HEK293 (cell line): ENCODE data around the gene HES7.
A peak's percentile ranks its signal among the peaks of the same experiment; 100 is the strongest.

Source experiments
- CTCF ChIA-PET: fragments of 350-600 bp; formaldehyde crosslinking; extraction: SDS; loops from one replicate; lab custom pipeline; 2021; ENCODE audit warnings: antibody characterized with exemption; lab: Yijun Ruan, JAX
- POLR2A ChIA-PET: fragments of 300-600 bp; formaldehyde crosslinking; extraction: SDS; loops from one replicate; lab custom pipeline; 2020; ENCODE audit warnings: antibody characterized with exemption, inconsistent platforms; lab: Yijun Ruan, JAX
- H3K27ac ChIP-seq: fragments of 200-500 bp; sonication (Bioruptor generic); 2 replicates; pipeline ENCODE4 v1.5.1; 2014; ENCODE audit warnings: low read depth, low read length, control low read depth, inconsistent platforms; ENCODE audit errors: extremely low read depth
- H3K36me3 ChIP-seq, 2 experiments: fragments of 200-500 bp in 1 of 2; sonication (Bioruptor generic) in 1 of 2; 1 replicate in 1 of 2; 2 replicates in 1 of 2; pipeline ENCODE4 v1.5.1; 2014 to 2017; ENCODE audit warnings: inconsistent platforms in 2 of 2, low read length in 2 of 2; ENCODE audit not compliant: control insufficient read depth in 2 of 2, insufficient read depth in 1 of 2
- H3K4me1 ChIP-seq: fragments of 200-500 bp; sonication (Bioruptor generic); 2 replicates; pipeline ENCODE4 v1.5.1; 2014; ENCODE audit warnings: mild to moderate bottlenecking, low read length, inconsistent platforms; ENCODE audit not compliant: control insufficient read depth, insufficient read depth
- H3K4me3 ChIP-seq: 2 replicates; pipeline ENCODE4 v1.5.1; 2011; ENCODE audit warnings: low read depth, mild to moderate bottlenecking, control low read depth, low read length, moderate library complexity
- H3K9me3 ChIP-seq: fragments of 200-500 bp; sonication (Bioruptor generic); 2 replicates; pipeline ENCODE4 v1.5.1; 2014; ENCODE audit warnings: low read depth, low read length, inconsistent platforms; ENCODE audit not compliant: control insufficient read depth, insufficient read depth
- CTCF ChIP-seq: fragments of 450-650 bp; formaldehyde crosslinking; IDR thresholded peaks from 2 replicates; pipeline ENCODE4 v1.5.1; 2016; ENCODE audit warnings: missing biosample characterization, missing genetic modification characterization
- GLIS2 ChIP-seq: fragments of 450-650 bp; formaldehyde crosslinking; IDR thresholded peaks from 2 replicates; pipeline ENCODE4 v1.5.1; 2016; ENCODE audit warnings: missing biosample characterization, missing genetic modification characterization
- PATZ1 ChIP-seq: fragments of 450-650 bp; formaldehyde crosslinking; IDR thresholded peaks from 2 replicates; pipeline ENCODE4 v1.5.1; 2016; ENCODE audit warnings: missing biosample characterization, missing genetic modification characterization
- PBX3 ChIP-seq: sonication (generic); formaldehyde crosslinking; IDR thresholded peaks from 2 replicates; pipeline ENCODE4 v1.8.1; 2022; ENCODE audit warnings: mild to moderate bottlenecking, moderate library complexity, missing genetic modification reagents
- PRDM1 ChIP-seq: fragments of 450-650 bp; formaldehyde crosslinking; IDR thresholded peaks from 2 replicates; pipeline ENCODE4; 2016; ENCODE audit warnings: missing biosample characterization, missing genetic modification characterization
- SP3 ChIP-seq: fragments of 450-650 bp; formaldehyde crosslinking; IDR thresholded peaks from 2 replicates; pipeline ENCODE4 v1.5.1; 2016; ENCODE audit warnings: missing biosample characterization, missing genetic modification characterization
- SP7 ChIP-seq: fragments of 450-650 bp; formaldehyde crosslinking; IDR thresholded peaks from 2 replicates; pipeline ENCODE4 v1.5.1; 2016; ENCODE audit warnings: missing biosample characterization, missing genetic modification characterization
- ZBTB10 ChIP-seq: fragments of 450-650 bp; formaldehyde crosslinking; IDR thresholded peaks from 2 replicates; pipeline ENCODE4 v1.5.1; 2016; ENCODE audit warnings: missing biosample characterization, missing genetic modification characterization
- ZBTB17 ChIP-seq: fragments of 450-650 bp; formaldehyde crosslinking; IDR thresholded peaks from 2 replicates; pipeline ENCODE4 v1.5.1; 2016; ENCODE audit warnings: missing biosample characterization, missing genetic modification characterization
- ZEB2 ChIP-seq: fragments of 450-650 bp; formaldehyde crosslinking; IDR thresholded peaks from 2 replicates; pipeline ENCODE4 v1.5.1; 2016; ENCODE audit warnings: missing biosample characterization, missing genetic modification characterization
- ZNF146 ChIP-seq: fragments of 450-650 bp; formaldehyde crosslinking; IDR thresholded peaks from 2 replicates; pipeline ENCODE4 v1.5.1; 2016; ENCODE audit warnings: missing biosample characterization, missing genetic modification characterization
- ZNF169 ChIP-seq: fragments of 450-650 bp; formaldehyde crosslinking; IDR thresholded peaks from 2 replicates; pipeline ENCODE4 v1.5.1; 2016; ENCODE audit warnings: missing biosample characterization, missing genetic modification characterization
- ZNF248 ChIP-seq: fragments of 450-650 bp; formaldehyde crosslinking; IDR thresholded peaks from 2 replicates; pipeline ENCODE4 v1.5.1; 2017; ENCODE audit warnings: missing biosample characterization, missing genetic modification characterization
- ZNF274 ChIP-seq, 2 experiments: fragments of 200-500 bp in 1 of 2; fragments of 450-650 bp in 1 of 2; sonication (Bioruptor generic) in 1 of 2; formaldehyde crosslinking in 1 of 2; IDR thresholded peaks; 2 replicates each; pipeline versions ENCODE4 v1.5.1 to v1.6.1; 2014 to 2016; ENCODE audit warnings: borderline replicate concordance in 1 of 2, inconsistent platforms in 1 of 2, low read length in 1 of 2, missing biosample characterization in 1 of 2, missing genetic modification characterization in 1 of 2
- ZNF354C ChIP-seq: fragments of 450-650 bp; formaldehyde crosslinking; IDR thresholded peaks from 2 replicates; pipeline ENCODE4 v1.5.1; 2016; ENCODE audit warnings: missing biosample characterization, missing genetic modification characterization, low read depth, borderline replicate concordance
- ZNF362 ChIP-seq: fragments of 450-650 bp; formaldehyde crosslinking; IDR thresholded peaks from 2 replicates; pipeline ENCODE4 v1.5.1; 2016; ENCODE audit warnings: missing biosample characterization, missing genetic modification characterization
- ZNF555 ChIP-seq: fragments of 450-650 bp; formaldehyde crosslinking; conservative IDR thresholded peaks from 2 replicates; pipeline ENCODE4 v1.5.1; 2017; ENCODE audit warnings: missing biosample characterization, mild to moderate bottlenecking, missing genetic modification characterization, inconsistent platforms
- ZNF558 ChIP-seq: fragments of 450-650 bp; formaldehyde crosslinking; IDR thresholded peaks from 2 replicates; pipeline ENCODE4 v1.5.1; 2016; ENCODE audit warnings: missing biosample characterization, missing genetic modification characterization
- ZNF585B ChIP-seq: fragments of 450-650 bp; formaldehyde crosslinking; IDR thresholded peaks from 2 replicates; pipeline ENCODE4 v1.5.1; 2016; ENCODE audit warnings: missing biosample characterization, missing genetic modification characterization
- ZNF623 ChIP-seq: fragments of 450-650 bp; formaldehyde crosslinking; IDR thresholded peaks from 2 replicates; pipeline ENCODE4 v1.5.1; 2016; ENCODE audit warnings: missing biosample characterization, missing genetic modification characterization
- ZNF776 ChIP-seq: fragments of 450-650 bp; formaldehyde crosslinking; IDR thresholded peaks from 2 replicates; pipeline ENCODE4 v1.5.0; 2017; ENCODE audit warnings: missing biosample characterization, missing genetic modification characterization, borderline replicate concordance

HES7 gene

GRCh38 chr17:8160741-8161221, 36.9 kb upstream of the HES7 start (continued):
- no peak for TF ChIP-seq ZBTB17 (tag by site-specific recombination)
- TF ChIP-seq ZNF776 = no peak
- TF ChIP-seq PBX3 = no peak
- TF ChIP-seq ZNF623 (tag by site-specific recombination) = no peak
- TF ChIP-seq ZNF274 (IDR thresholded peaks at IDR 0.05; ENCODE audit: low read length) = no peak
- TF ChIP-seq ZNF274 (tag by site-specific recombination; IDR thresholded peaks at IDR 0.05; ENCODE audit: borderline replicate concordance) = no peak

- TF ChIP-seq PRDM1 (tag by site-specific recombination) (0 out of 2 replicates have a peak, but pooled peaks have one; percentile 52), ZNF362 (tag by site-specific recombination) (peak; percentile 95), ZNF558 (tag by site-specific recombination) (no peak), ZEB2 (tag by site-specific recombination) (peak; percentile 41; the same call in 1 of the 2 replicates), ZNF146 (tag by site-specific recombination) (no peak)
- H3K27ac ChIP-seq = no peak overlapping the region
- peaks cover 15 to 34% of the 10 kb centered on the region in 2 experiments; a peak in 2 of 3 replicates for H3K36me3 ChIP-seq
- ChIA-PET CTCF (interaction anchor here (0.6 to 7.3 kb wide), 6 partner anchors 13 to 188 kb away, joined by 3 to 91 read pairs (median 6); no protein-coding TSS in a partner anchor), POLR2A (interaction anchor here (0.9 to 2.2 kb wide), 2 partner anchors 13 to 32 kb away, joined by 3 to 7 read pairs; no protein-coding TSS in a partner anchor)
- H3K4me1 ChIP-seq = peaks cover 31% of the 10 kb centered on the region
- no peak overlapping the region for H3K4me3 ChIP-seq
- no peaks in the 10 kb centered on the region for H3K9me3 ChIP-seq
Measured at GRCh38 chr17:8160224-8160577, 36.3 kb upstream of the HES7 start.

GRCh38 chr17:8159459-8160223, 35.7 kb upstream of the HES7 start:
- ChIA-PET CTCF (interaction anchor here (0.6 to 7.3 kb wide), 12 partner anchors 14 to 189 kb away, joined by 3 to 91 read pairs (median 6); partner anchors contain the start of genes ALOXE3 and HES7), POLR2A (interaction anchor here (0.9 to 4.6 kb wide), 4 partner anchors 14 to 32 kb away, joined by 3 to 31 read pairs (median 10); no protein-coding TSS in a partner anchor)
- Histone ChIP-seq H3K4me3 (no peak overlapping the region), H3K27ac (no peak overlapping the region; the same call in 1 of the 2 replicates), H3K9me3 (no peaks in the 10 kb centered on the region), H3K4me1 (peaks cover 33% of the 10 kb centered on the region), H3K36me3 (peaks cover 15 to 34% of the 10 kb centered on the region in 2 experiments; a peak in 2 of 3 replicates)
- TF ChIP-seq ZNF354C (tag by site-specific recombination) (no peak), GLIS2 (peak; percentile 50), PATZ1 (tag by site-specific recombination) (0 out of 2 replicates have a peak, but pooled peaks have one; percentile 22), ZNF169 (tag by site-specific recombination) (no peak), ZNF585B (peak; percentile 60), ZBTB10 (tag by site-specific recombination) (peak; percentile 65; the same call in 1 of the 2 replicates), CTCF (tag by site-specific recombination) (no peak), SP7 (tag by site-specific recombination) (no peak), ZNF555 (tag by site-specific recombination) (no peak), ZNF248 (tag by site-specific recombination) (no peak), SP3 (tag by site-specific recombination) (no peak)
